Transverse colon (tissue), 4 donors: ENCODE data around the gene HOXA4.

Source experiments
- CTCF ChIP-seq, 5 experiments: fragments of 200-600 bp in 3 of 5; fragments of 450-650 bp in 2 of 5; sonication (generic) in 3 of 5; IDR thresholded peaks; 1 replicate in 2 of 5; 2 replicates in 3 of 5; pipeline ENCODE4 v1.5.1; 2016 to 2017; ENCODE audit warnings: antibody characterized with exemption in 5 of 5, inconsistent platforms in 3 of 5, mild to moderate bottlenecking in 2 of 5, moderate library complexity in 1 of 5
- EP300 ChIP-seq: sonication (generic); formaldehyde crosslinking; IDR thresholded peaks from one replicate; pipeline ENCODE4 v1.6.1; 2017; ENCODE audit warnings: antibody characterized with exemption, low read depth
- POLR2A ChIP-seq: fragments of 450-650 bp; IDR thresholded peaks from one replicate; pipeline ENCODE4 v1.6.1; 2016; ENCODE audit warnings: antibody characterized with exemption, mild to moderate bottlenecking, moderate library complexity
- POLR2AphosphoS5 ChIP-seq, 3 donors: sonication (generic); formaldehyde crosslinking; IDR thresholded peaks; one replicate each; pipeline ENCODE4 v1.6.1; 2016; ENCODE audit warnings: antibody characterized with exemption in 3 of 3

GRCh38 chr7:27139334-27140125 lies 9.0 kb upstream of the HOXA4 start:
- TF ChIP-seq CTCF (IDR thresholded peaks at IDR 0.05) (no peak), POLR2AphosphoS5 (IDR thresholded peaks at IDR 0.05) (no peak), POLR2A (no peak), EP300 (no peak)
